Loucy (cell line): ENCODE measurements around the gene TSTD2.

Experiments used
- EZH2phosphoT487 ChIP-seq: fragments of 200-600 bp; IDR thresholded peaks from 2 replicates; pipeline ENCODE4 v1.6.1; 2018; ENCODE audit warnings: antibody characterized with exemption, mild to moderate bottlenecking, moderate library complexity, borderline replicate concordance
- TF ChIP-seq, protein P1 (sequence below): fragments of 200-600 bp; sonication (generic); conservative IDR thresholded peaks from 2 replicates; pipeline ENCODE4 v1.5.1; 2014; ENCODE audit warnings: mild to moderate bottlenecking, antibody characterized with exemption, low read length

DNA sequence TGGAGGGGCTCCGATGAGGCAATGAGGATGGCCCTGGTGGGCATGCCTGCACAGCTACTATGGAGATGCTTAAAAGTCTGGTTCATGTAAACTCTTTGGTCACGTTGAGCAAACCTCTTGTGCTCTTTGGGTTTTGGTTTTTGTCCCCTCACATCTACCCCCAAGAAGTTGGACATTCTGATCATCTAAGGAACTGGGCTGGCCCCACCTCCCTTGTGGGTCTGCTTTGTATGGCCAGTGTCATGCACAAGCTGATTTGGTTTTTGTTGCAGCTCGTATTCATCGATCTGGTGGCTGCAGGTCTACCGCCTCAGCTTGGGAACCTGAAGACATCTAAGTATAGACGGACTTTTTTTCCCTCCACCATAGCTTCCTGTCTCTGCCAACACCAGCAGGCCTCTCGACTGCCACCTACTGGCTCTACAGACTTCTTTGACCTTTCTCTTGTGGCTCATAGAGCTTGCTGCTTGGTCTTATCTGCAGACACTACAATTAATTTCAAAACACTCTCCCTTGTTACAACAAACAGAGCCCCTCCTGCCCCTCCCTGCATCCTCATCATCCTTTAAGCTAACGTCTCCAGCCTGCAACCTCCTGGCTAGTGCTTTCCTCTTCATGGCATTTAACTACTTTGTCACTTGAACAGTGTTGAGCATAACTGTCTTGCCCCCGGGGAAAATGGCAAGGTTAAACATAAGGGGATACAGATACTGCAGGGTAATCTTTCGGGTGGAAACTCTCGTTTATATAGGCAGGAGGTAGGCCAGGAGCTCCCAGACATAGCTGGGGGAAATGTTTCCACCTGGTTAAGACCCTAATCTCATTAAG lies 34.5 kb downstream of the TSTD2 start:
- TF ChIP-seq, protein P1, sequence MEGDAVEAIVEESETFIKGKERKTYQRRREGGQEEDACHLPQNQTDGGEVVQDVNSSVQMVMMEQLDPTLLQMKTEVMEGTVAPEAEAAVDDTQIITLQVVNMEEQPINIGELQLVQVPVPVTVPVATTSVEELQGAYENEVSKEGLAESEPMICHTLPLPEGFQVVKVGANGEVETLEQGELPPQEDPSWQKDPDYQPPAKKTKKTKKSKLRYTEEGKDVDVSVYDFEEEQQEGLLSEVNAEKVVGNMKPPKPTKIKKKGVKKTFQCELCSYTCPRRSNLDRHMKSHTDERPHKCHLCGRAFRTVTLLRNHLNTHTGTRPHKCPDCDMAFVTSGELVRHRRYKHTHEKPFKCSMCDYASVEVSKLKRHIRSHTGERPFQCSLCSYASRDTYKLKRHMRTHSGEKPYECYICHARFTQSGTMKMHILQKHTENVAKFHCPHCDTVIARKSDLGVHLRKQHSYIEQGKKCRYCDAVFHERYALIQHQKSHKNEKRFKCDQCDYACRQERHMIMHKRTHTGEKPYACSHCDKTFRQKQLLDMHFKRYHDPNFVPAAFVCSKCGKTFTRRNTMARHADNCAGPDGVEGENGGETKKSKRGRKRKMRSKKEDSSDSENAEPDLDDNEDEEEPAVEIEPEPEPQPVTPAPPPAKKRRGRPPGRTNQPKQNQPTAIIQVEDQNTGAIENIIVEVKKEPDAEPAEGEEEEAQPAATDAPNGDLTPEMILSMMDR, result peak; percentile 83
- no peak for TF ChIP-seq EZH2phosphoT487
